Gastroesophageal sphincter (tissue), 3 donors: ENCODE measurements around the gene SNCG.

ENCODE experiments used
- EP300 ChIP-seq: sonication (generic); formaldehyde crosslinking; IDR thresholded peaks from one replicate; pipeline ENCODE4 v1.6.1; 2017; ENCODE audit warnings: antibody characterized with exemption, mild to moderate bottlenecking
- POLR2A ChIP-seq, 2 donors: fragments of 450-650 bp; IDR thresholded peaks; one replicate each; pipeline ENCODE4 v1.6.1; 2017; ENCODE audit warnings: antibody characterized with exemption in 2 of 2, mild to moderate bottlenecking in 2 of 2, moderate library complexity in 1 of 2
- POLR2AphosphoS5 ChIP-seq: sonication (generic); formaldehyde crosslinking; IDR thresholded peaks from one replicate; pipeline ENCODE4 v1.6.1; 2017; ENCODE audit warnings: antibody characterized with exemption
- TF ChIP-seq, protein P1 (sequence below), 4 experiments: fragments of 200-600 bp in 2 of 4; fragments of 450-650 bp in 2 of 4; sonication (generic) in 1 of 4; IDR thresholded peaks; one replicate each; pipeline ENCODE4 v1.5.1; 2017 to 2019; ENCODE audit warnings: antibody characterized with exemption in 4 of 4, mild to moderate bottlenecking in 2 of 4, moderate library complexity in 2 of 4

DNA sequence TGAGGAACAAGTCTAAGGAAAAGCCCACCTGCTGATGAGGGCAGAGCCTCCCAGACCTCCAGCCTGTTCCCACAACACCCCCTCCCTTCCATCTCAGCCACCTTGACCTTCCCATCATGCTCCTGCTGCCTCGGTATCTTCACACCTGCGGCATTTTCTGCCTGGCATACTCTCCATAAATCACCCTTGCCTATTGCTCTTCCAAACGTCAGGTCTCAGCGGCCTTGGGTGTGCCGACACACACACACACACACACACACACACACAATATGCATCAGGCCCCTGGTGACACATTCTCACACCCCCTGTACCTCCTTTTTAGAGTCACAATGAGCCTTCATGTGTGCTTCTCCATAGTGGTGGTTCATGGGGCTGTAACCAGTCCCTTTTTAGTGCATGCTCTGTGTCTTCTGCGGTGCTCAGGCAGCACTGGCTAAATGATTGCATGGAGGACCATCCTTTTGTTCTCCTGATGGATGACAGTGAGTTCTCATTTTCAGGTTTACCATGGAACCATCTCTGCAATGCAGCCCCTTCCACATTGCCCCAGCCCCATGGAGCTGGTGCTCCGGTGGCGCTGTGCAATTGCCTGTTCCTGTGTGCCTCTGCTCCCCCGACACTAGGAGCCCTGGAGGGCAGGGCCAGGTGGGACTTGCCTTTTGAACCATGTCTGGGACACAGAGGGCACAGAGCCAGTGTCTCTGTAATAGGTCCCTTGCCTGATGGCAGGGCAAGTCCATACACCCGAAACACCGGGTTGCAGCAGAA is 14.4 kb downstream of the SNCG start:
- no peak for TF ChIP-seq POLR2AphosphoS5
- TF ChIP-seq, protein P1, sequence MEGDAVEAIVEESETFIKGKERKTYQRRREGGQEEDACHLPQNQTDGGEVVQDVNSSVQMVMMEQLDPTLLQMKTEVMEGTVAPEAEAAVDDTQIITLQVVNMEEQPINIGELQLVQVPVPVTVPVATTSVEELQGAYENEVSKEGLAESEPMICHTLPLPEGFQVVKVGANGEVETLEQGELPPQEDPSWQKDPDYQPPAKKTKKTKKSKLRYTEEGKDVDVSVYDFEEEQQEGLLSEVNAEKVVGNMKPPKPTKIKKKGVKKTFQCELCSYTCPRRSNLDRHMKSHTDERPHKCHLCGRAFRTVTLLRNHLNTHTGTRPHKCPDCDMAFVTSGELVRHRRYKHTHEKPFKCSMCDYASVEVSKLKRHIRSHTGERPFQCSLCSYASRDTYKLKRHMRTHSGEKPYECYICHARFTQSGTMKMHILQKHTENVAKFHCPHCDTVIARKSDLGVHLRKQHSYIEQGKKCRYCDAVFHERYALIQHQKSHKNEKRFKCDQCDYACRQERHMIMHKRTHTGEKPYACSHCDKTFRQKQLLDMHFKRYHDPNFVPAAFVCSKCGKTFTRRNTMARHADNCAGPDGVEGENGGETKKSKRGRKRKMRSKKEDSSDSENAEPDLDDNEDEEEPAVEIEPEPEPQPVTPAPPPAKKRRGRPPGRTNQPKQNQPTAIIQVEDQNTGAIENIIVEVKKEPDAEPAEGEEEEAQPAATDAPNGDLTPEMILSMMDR (IDR thresholded peaks at IDR 0.05), result no peak
- TF ChIP-seq POLR2A (IDR thresholded peaks at IDR 0.05), result no peak
- no peak for TF ChIP-seq EP300
